ENCODE data around the gene TMEM81. TPM values are rescaled to one million over a fixed set of nuclear protein-coding genes. Genes with fewer than 3 reads are reported as not detected.

The TMEM81 gene
- total and polyA plus RNA-seq, 10 of the 15 experiments (the other 5 are each of a cell fraction or from before 2014, with no cell fraction given): 0.62 to 2.2 (median 1.1) TPM

- peak; percentile 26; the same call in 1 of the 3 replicates for ATAC-seq
- no peak for FAIRE-seq
- BruUV-seq (replicated peaks): no TSS peak
- in situ Hi-C loops (cut with MboI) (no loop called here), intact Hi-C loops (cut with micrococcal nuclease; ENCODE audit: unreplicated experiment) (no loop called here)
- Histone ChIP-seq H3K4me1 (ENCODE audit: control insufficient read depth, insufficient read depth, low read length) (no peaks in the 10 kb centered on the region), H3K9ac (ENCODE audit: control insufficient read depth, insufficient read depth, low read length) (no peak overlapping the region), H3K27me3 (replicated peaks in 1 of 2; ENCODE audit: control insufficient read depth in 2 of 2, insufficient read depth in 2 of 2, low read length in 1 of 2) (no peaks in the 10 kb centered on the region), H3K36me3 (ENCODE audit: control insufficient read depth in 2 of 2, insufficient read depth in 2 of 2, low read length in 1 of 2) (no peaks in the 10 kb centered on the region), H3K9me3 (replicated peaks; ENCODE audit: control insufficient read depth, insufficient read depth, low read length) (no peaks in the 10 kb centered on the region), H3K27ac (ENCODE audit: control insufficient read depth, insufficient read depth) (no peak overlapping the region), H2AFZ (ENCODE audit: control insufficient read depth, low read depth, low read length) (no peak overlapping the region), H4K20me1 (ENCODE audit: control insufficient read depth, insufficient read depth) (no peaks in the 10 kb centered on the region), H3K4me2 (ENCODE audit: control insufficient read depth, insufficient read depth) (no peak overlapping the region), H3K4me3 (no peak overlapping the region), H3K79me2 (ENCODE audit: control insufficient read depth, insufficient read depth, low read length) (no peaks in the 10 kb centered on the region)
- SMC1A ChIA-PET (ENCODE audit: uncharacterized antibody, unreplicated experiment): interaction anchor here (1.2 kb wide), 2 partner anchors 11 to 77 kb away, joined by 3 to 5 read pairs; no protein-coding TSS in a partner anchor
- no peak for DNase-seq (ENCODE audit: low read depth, low spot score)
- POLR2A ChIA-PET: no interaction called here
- RAD21 ChIA-PET (ENCODE audit: unreplicated experiment): interaction anchor here (1.0 to 1.2 kb wide), 2 partner anchors 75 to 189 kb away, joined by 3 read pairs; no protein-coding TSS in a partner anchor
- TF ChIP-seq MTA2 (IDR thresholded peaks at IDR 0.05; ENCODE audit: low read depth) (no peak), CTCF (IDR thresholded peaks at IDR 0.05 in 2 of 3, conservative IDR thresholded peaks at IDR 0.05 in 1 of 3; ENCODE audit: control insufficient read depth in 2 of 3, extremely low read depth in 1 of 3, insufficient read depth in 1 of 3, low read depth in 3 of 3, low read length in 3 of 3) (peak in 1 of 3 experiments; percentile 20; a peak in 1 of 6 replicates)
- WGBS (ENCODE audit: insufficient coverage, insufficient replicate concordance, low lambda C conversion rate, missing lambda C conversion rate): 12% methylated on average over 13 of the region's 13 CpGs
- CTCF ChIA-PET: interaction anchor here (0.7 to 1.4 kb wide), 5 partner anchors 24 to 189 kb away, joined by 3 to 4 read pairs (median 3); no protein-coding TSS in a partner anchor
These were observed 18.0 kb downstream of the TMEM81 start for GRCh38 chr1:205066141-205066818.

- Histone ChIP-seq H3K9ac (ENCODE audit: control insufficient read depth, insufficient read depth, low read length) (no peak overlapping the region), H4K20me1 (ENCODE audit: control insufficient read depth, insufficient read depth) (no peaks in the 10 kb centered on the region), H3K79me2 (ENCODE audit: control insufficient read depth, insufficient read depth, low read length) (no peaks in the 10 kb centered on the region), H3K4me1 (ENCODE audit: control insufficient read depth, insufficient read depth, low read length) (no peaks in the 10 kb centered on the region), H2AFZ (ENCODE audit: control insufficient read depth, low read depth, low read length) (no peak overlapping the region), H3K27me3 (replicated peaks in 1 of 2; ENCODE audit: control insufficient read depth in 2 of 2, insufficient read depth in 2 of 2, low read length in 1 of 2) (no peaks in the 10 kb centered on the region), H3K9me3 (replicated peaks; ENCODE audit: control insufficient read depth, insufficient read depth, low read length) (no peaks in the 10 kb centered on the region), H3K36me3 (ENCODE audit: control insufficient read depth in 2 of 2, insufficient read depth in 2 of 2, low read length in 1 of 2) (no peaks in the 10 kb centered on the region), H3K27ac (ENCODE audit: control insufficient read depth, insufficient read depth) (no peak overlapping the region), H3K4me2 (ENCODE audit: control insufficient read depth, insufficient read depth) (no peak overlapping the region), H3K4me3 (no peak overlapping the region)
- ChIA-PET RAD21 (ENCODE audit: unreplicated experiment) (interaction anchor here (1.0 to 1.2 kb wide), 3 partner anchors 73 to 190 kb away, joined by 3 read pairs; no protein-coding TSS in a partner anchor), SMC1A (ENCODE audit: uncharacterized antibody, unreplicated experiment) (interaction anchor here (1.2 kb wide), 2 partner anchors 12 to 76 kb away, joined by 3 to 5 read pairs; no protein-coding TSS in a partner anchor), CTCF (interaction anchor here (0.7 to 1.4 kb wide), 5 partner anchors 24 to 190 kb away, joined by 3 to 4 read pairs (median 3); no protein-coding TSS in a partner anchor), POLR2A (no interaction called here)
- intact Hi-C loops (cut with micrococcal nuclease; ENCODE audit: unreplicated experiment): no loop called here
- ATAC-seq: no peak
- in situ Hi-C loops (cut with MboI): no loop called here
- FAIRE-seq: no peak
- 52% methylated on average over 14 of the region's 14 CpGs for WGBS (ENCODE audit: insufficient coverage, insufficient replicate concordance, low lambda C conversion rate, missing lambda C conversion rate)
- TF ChIP-seq SREBF2 (IDR thresholded peaks at IDR 0.05; ENCODE audit: low read length): no peak
- no peak for TF ChIP-seq KAT2A (conservative IDR thresholded peaks at IDR 0.05; ENCODE audit: control insufficient read depth, low read depth, low read length)
- no peak for TF ChIP-seq TBL1XR1 (IDR thresholded peaks at IDR 0.05; ENCODE audit: low read depth, low read length)
- TF ChIP-seq ATF3 (IDR thresholded peaks at IDR 0.05; ENCODE audit: borderline replicate concordance, extremely low read depth, low read depth, low read length): no peak
- no peak for DNase-seq (ENCODE audit: low read depth, low spot score)
- no TSS peak for BruUV-seq (replicated peaks)
These were observed 18.6 kb downstream of the TMEM81 start for GRCh38 chr1:205065666-205066065.

Measured in GM12878 (cell line).